CD14-positive monocyte (primary cell): ENCODE results near the gene RASSF1. TPM values are rescaled to one million over a fixed set of nuclear protein-coding genes. Genes with fewer than 3 reads are reported as not detected.

Source experiments
- DNase-seq, 3 donors: peaks; one replicate each; pipeline ENCODE4 v3.0.0-alpha.2; 2011 to 2022
- H2AFZ ChIP-seq: 2 replicates; pipeline ENCODE4 v1.6.0; 2012; ENCODE audit warnings: mild to moderate bottlenecking, low read depth, low read length, inconsistent platforms; ENCODE audit not compliant: insufficient read depth, poor library complexity, severe bottlenecking
- H3K27ac ChIP-seq, 2 donors: 1 replicate in 1 of 2; 2 replicates in 1 of 2; pipeline ENCODE4 v1.5.1; 2012 to 2013; ENCODE audit warnings: low read length in 2 of 2, control low read depth in 1 of 2, inconsistent platforms in 1 of 2, low read depth in 1 of 2, mild to moderate bottlenecking in 1 of 2
- H3K27me3 ChIP-seq, 2 donors: one replicate each; pipeline versions ENCODE4 v1.6.0 to v1.6.1; 2011 to 2013; ENCODE audit warnings: low read length in 2 of 2; ENCODE audit not compliant: control insufficient read depth in 2 of 2, insufficient read depth in 2 of 2
- H3K36me3 ChIP-seq, 2 donors: replicated peaks in 1 of 2; 1 replicate in 1 of 2; 2 replicates in 1 of 2; pipeline versions ENCODE4 v1.5.1 to v1.6.1; 2012 to 2013; ENCODE audit warnings: low read length in 2 of 2, control low read depth in 1 of 2, inconsistent platforms in 1 of 2, mild to moderate bottlenecking in 1 of 2; ENCODE audit not compliant: insufficient read depth in 2 of 2, control insufficient read depth in 1 of 2
- H3K4me1 ChIP-seq, 2 donors: 1 replicate in 1 of 2; 2 replicates in 1 of 2; pipeline versions ENCODE4 v1.5.1 to v1.6.1; 2012 to 2013; ENCODE audit warnings: low read length in 2 of 2, control low read depth in 1 of 2, inconsistent platforms in 1 of 2, mild to moderate bottlenecking in 1 of 2, moderate library complexity in 1 of 2; ENCODE audit not compliant: insufficient read depth in 2 of 2, control insufficient read depth in 1 of 2
- H3K4me2 ChIP-seq: replicated peaks from 2 replicates; pipeline ENCODE3; 2012; ENCODE audit warnings: low read length, moderate library complexity, mild to moderate bottlenecking; ENCODE audit not compliant: poor library complexity, severe bottlenecking; ENCODE audit errors: extremely low read depth
- H3K4me3 ChIP-seq, 3 experiments: fragments of 200-600 bp in 1 of 3; sonication (generic) in 1 of 3; replicated peaks in 1 of 3; 1 replicate in 2 of 3; 2 replicates in 1 of 3; pipeline ENCODE4 v1.5.1; 2011 to 2013; ENCODE audit warnings: low read length in 3 of 3, mild to moderate bottlenecking in 3 of 3, control low read depth in 2 of 3, low read depth in 2 of 3, inconsistent platforms in 1 of 3, moderate library complexity in 1 of 3
- H3K79me2 ChIP-seq: 2 replicates; pipeline ENCODE4 v1.6.0; 2012; ENCODE audit warnings: mild to moderate bottlenecking, control low read depth, inconsistent platforms, low read length, moderate library complexity; ENCODE audit not compliant: insufficient read depth
- H3K9ac ChIP-seq: 2 replicates; pipeline ENCODE4 v1.6.0; 2017; ENCODE audit warnings: low read length, mild to moderate bottlenecking; ENCODE audit not compliant: insufficient read depth, poor library complexity, severe bottlenecking
- H3K9me3 ChIP-seq, 2 donors: replicated peaks in 1 of 2; 1 replicate in 1 of 2; 2 replicates in 1 of 2; pipeline versions ENCODE4 v1.5.1 to v1.6.1; 2012 to 2013; ENCODE audit warnings: low read length in 2 of 2, control low read depth in 1 of 2; ENCODE audit not compliant: control insufficient read depth in 1 of 2, insufficient read depth in 1 of 2
- H4K20me1 ChIP-seq: 2 replicates; pipeline ENCODE4 v1.6.0; 2012; ENCODE audit warnings: mild to moderate bottlenecking, low read length, control low read depth, moderate library complexity; ENCODE audit not compliant: insufficient read depth
- H3K27ac Mint-ChIP-seq, 7 donors: one replicate each; pipeline ENCODE4 v1.8.0; 2020; ENCODE audit warnings: mild to moderate bottlenecking in 7 of 7, mixed read lengths in 7 of 7, moderate library complexity in 6 of 7, inconsistent platforms in 2 of 7
- H3K27me3 Mint-ChIP-seq, 3 donors: one replicate each; pipeline ENCODE4 v1.8.0; 2021 to 2022; ENCODE audit warnings: low read depth in 3 of 3, mild to moderate bottlenecking in 3 of 3, mixed read lengths in 3 of 3, moderate library complexity in 3 of 3, inconsistent platforms in 1 of 3
- H3K36me3 Mint-ChIP-seq, 2 donors: one replicate each; pipeline ENCODE4 v1.8.0; 2020; ENCODE audit warnings: mixed read lengths in 2 of 2, inconsistent platforms in 1 of 2, mild to moderate bottlenecking in 1 of 2
- H3K4me1 Mint-ChIP-seq: one replicate; pipeline ENCODE4 v1.8.0; 2020; ENCODE audit warnings: mild to moderate bottlenecking, mixed read lengths
- H3K4me3 Mint-ChIP-seq, 2 donors: one replicate each; pipeline ENCODE4 v1.8.0; 2020; ENCODE audit warnings: mild to moderate bottlenecking in 2 of 2, mixed read lengths in 2 of 2, moderate library complexity in 1 of 2
- H3K9me3 Mint-ChIP-seq, 7 donors: one replicate each; pipeline ENCODE4 v1.8.0; 2020 to 2022; ENCODE audit warnings: mixed read lengths in 7 of 7, mild to moderate bottlenecking in 6 of 7, moderate library complexity in 6 of 7, inconsistent platforms in 2 of 7
- CTCF ChIP-seq: fragments of 200-600 bp; IDR thresholded peaks from one replicate; pipeline ENCODE4 v1.8.0; 2022; ENCODE audit warnings: antibody characterized with exemption, mild to moderate bottlenecking
- WGBS: methylation state at CpG from one replicate; pipeline ENCODE4 v1.1.5; 2013; ENCODE audit warnings: missing lambda C conversion rate; ENCODE audit not compliant: insufficient coverage; 5-methylcytosine and 5-hydroxymethylcytosine counted together
- intact Hi-C, 2 donors: fragments of 100-400 bp; cut with micrococcal nuclease; formaldehyde crosslinking; loops; one replicate each; pipeline versions ENCODE4 v1.15.0 to v1.15.1; 2023
- polyA plus RNA-seq, 3 donors: library from polyadenylated mRNA; depleted of rRNA in 1 of 3; unstranded in 2 of 3; stranded (reverse) in 1 of 3; fragments of 300-500 nt in 2 of 3; fragments of >200 nt in 1 of 3; fragmentation: Illumina TruSeq in 2 of 3; gene quantifications; 1 replicate in 2 of 3; 2 replicates in 1 of 3; pipeline ENCODE4 v1.2.3, GENCODE V29; 2012 to 2021

The RASSF1 gene
- polyA plus RNA-seq, 3 donors, result 16.0 to 229 (median 24.0) TPM

DNA sequence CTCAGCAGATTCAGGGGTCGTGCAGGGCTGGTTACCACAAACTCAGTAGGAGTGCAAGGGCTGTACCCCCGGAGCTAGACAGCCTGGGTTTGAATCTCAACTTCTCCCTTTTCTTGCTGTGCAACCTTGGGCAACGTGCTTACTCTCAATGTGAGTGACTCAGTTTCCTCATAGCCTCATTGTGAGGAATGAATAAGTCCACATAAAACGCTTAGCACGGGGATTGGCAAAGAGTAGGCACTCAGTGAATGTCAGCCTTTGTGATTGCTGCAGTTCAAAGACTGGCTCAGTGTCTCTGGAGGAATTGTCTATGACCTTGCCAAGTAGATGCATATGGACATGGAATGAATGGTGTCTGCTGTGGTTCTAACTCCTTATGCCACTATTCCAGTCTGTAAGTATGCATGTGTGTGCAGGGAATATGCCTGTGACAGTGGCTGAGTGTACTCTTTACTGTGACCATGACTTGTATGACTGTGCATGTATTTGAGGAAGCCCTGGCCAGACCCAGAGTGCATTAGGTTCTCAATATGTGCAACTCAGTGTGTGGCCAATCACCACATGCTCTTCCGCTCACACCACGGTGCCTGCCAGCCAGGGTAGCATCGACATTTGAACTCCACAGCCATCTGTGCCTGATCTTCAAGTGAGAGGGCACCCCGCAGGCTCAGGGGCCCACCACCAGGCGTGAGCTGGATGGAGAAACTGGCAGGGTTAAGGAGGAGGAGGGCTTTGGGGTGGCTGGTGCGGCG is 40.5 kb downstream of the RASSF1 start:
- Histone ChIP-seq H3K4me2 (peak overlapping the region; percentile 77), H3K4me3 (peak overlapping the region; percentile 40 to 94 (median 57)), H3K9me3 (no peaks in the 10 kb centered on the region), H3K27me3 (no peaks in the 10 kb centered on the region), H3K4me1 (peaks cover 32 to 37% of the 10 kb centered on the region in 2 donors), H3K9ac (peak overlapping the region; percentile 85), H3K27ac (peak overlapping the region; percentile 99 to 100), H3K36me3 (no peaks in the 10 kb centered on the region), H3K79me2 (peaks cover 39% of the 10 kb centered on the region), H2AFZ (peak overlapping the region; percentile 77), H4K20me1 (no peaks in the 10 kb centered on the region)
- no peaks in the 10 kb centered on the region for H3K9me3 Mint-ChIP-seq
- DNase-seq, result peak; percentile 89 to 94 (median 91)
- H3K4me1 Mint-ChIP-seq, result peaks cover 37% of the 10 kb centered on the region
- peaks cover 2 to 11% of the 10 kb centered on the region in 2 donors for H3K36me3 Mint-ChIP-seq
- intact Hi-C loops, result loop anchor here (2.0 to 5.0 kb wide), 2 partner anchors 21 to 37 kb away; no protein-coding TSS in a partner anchor
- H3K4me3 Mint-ChIP-seq, result peak overlapping the region; percentile 64 to 84
- no peaks in the 10 kb centered on the region for H3K27me3 Mint-ChIP-seq
- TF ChIP-seq CTCF, result no peak
- 27% methylated on average over 11 of the region's 12 CpGs for WGBS
- H3K27ac Mint-ChIP-seq, result peak overlapping the region; percentile 99

DNA sequence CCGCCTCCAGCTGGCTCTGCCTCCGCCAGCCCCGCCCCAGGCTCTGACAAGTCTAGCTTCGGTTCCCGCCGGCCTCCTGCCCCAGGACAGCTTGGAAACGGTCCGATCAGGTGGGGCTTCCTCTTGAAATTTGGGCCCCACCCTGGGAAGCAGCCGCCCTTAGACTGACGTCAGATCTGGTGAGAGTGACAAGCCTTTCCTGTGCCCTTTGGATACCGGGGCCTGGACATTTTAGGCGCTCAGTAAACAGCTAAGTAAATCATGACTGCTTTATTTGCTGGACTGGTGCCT is 41.1 kb downstream of the RASSF1 start:
- H3K27ac Mint-ChIP-seq, result peak overlapping the region; percentile 99

More for the DNA sequence above, 41.1 kb downstream of the RASSF1 start:
- Histone ChIP-seq H3K4me2 (peak overlapping the region; percentile 77), H3K36me3 (no peaks in the 10 kb centered on the region), H3K27me3 (no peaks in the 10 kb centered on the region), H3K4me1 (peaks cover 32 to 37% of the 10 kb centered on the region in 2 donors), H4K20me1 (no peaks in the 10 kb centered on the region), H3K27ac (peak overlapping the region; percentile 99 to 100), H3K4me3 (peak overlapping the region; percentile 40 to 94 (median 57)), H3K9me3 (no peaks in the 10 kb centered on the region), H3K9ac (peak overlapping the region; percentile 85), H3K79me2 (peaks cover 39% of the 10 kb centered on the region), H2AFZ (peak overlapping the region; percentile 53)
- no peak for TF ChIP-seq CTCF
- DNase-seq, result no peak
- peaks cover 2 to 11% of the 10 kb centered on the region in 2 donors for H3K36me3 Mint-ChIP-seq
- WGBS, result under 1% methylated on average over 12 of the region's 12 CpGs
- H3K9me3 Mint-ChIP-seq, result no peaks in the 10 kb centered on the region
- intact Hi-C loops, result loop anchor here (2.0 to 5.0 kb wide), 2 partner anchors 21 to 38 kb away; no protein-coding TSS in a partner anchor
- H3K27me3 Mint-ChIP-seq, result no peaks in the 10 kb centered on the region
- peak overlapping the region; percentile 64 to 84 for H3K4me3 Mint-ChIP-seq
- peaks cover 34% of the 10 kb centered on the region for H3K4me1 Mint-ChIP-seq
